Stimulated activated CD8-positive, alpha-beta memory T cell treated with anti-CD3 and anti-CD28 coated beads, Interleukin-12 subunit alpha, Interleukin-12 subunit beta, amount 100 ng/mL, for 1 hour (primary cell): ENCODE results near the gene ITGA11.

Experiments
- DNase-seq: peaks from one replicate; pipeline ENCODE4 v3.0.0-alpha.2; 2020; ENCODE audit warnings: low read depth

Gene ITGA11

DNA sequence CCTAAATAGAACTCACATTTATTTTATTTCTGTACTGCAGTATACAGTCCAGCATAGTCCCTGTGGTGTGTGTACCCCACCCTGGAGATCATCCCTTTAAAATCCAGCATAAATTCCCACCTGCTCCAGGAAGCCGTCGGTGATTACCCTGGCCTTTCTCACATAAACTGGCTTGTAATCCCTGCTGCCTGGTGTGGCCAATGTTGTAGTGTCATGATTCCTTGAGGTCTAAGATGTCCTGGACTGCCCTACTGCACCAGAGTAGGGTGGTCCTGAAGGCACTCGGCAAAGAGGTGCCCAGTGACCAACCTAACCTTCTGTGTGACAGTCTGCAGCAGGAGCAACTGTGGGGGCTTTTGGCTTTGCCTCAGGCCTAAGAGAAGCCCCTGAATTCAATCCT is 58.9 kb downstream of the ITGA11 start:
- DNase-seq: no peak

DNA sequence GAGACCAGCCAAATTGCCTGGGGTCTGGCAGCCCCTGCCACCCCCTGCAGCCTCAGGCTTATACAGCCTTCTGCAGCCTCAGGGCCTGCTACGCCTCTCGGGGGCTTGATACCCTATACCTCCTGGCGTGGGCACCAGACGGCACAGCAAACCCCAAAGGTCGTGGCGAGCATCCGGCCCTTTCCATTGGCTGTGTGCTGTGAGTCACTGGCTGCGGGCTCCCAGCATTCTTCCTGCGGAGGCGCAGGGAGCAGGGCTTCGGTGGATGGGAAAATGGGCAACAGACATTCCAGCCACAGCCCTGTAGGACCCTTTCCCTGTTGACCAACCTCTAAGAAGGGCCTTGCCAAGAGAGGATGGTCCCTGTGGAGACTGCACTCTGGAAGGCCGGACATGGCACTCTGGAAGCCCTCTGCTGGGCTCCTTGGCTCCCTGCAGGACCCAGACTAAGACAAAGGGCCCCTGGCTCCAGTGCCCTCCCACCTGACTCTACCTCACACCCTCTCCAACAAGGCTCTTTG is 59.6 kb downstream of the ITGA11 start:
- no peak for DNase-seq

- no peak for DNase-seq
These were observed 60.1 kb downstream of the ITGA11 start for GRCh38 chr15:68371851-68372250.

- no peak for DNase-seq
These were observed 60.8 kb downstream of the ITGA11 start for GRCh38 chr15:68371160-68371559.

GRCh38 chr15:68370768-68371151 is 61.2 kb downstream of the ITGA11 start:
- DNase-seq: no peak

DNA sequence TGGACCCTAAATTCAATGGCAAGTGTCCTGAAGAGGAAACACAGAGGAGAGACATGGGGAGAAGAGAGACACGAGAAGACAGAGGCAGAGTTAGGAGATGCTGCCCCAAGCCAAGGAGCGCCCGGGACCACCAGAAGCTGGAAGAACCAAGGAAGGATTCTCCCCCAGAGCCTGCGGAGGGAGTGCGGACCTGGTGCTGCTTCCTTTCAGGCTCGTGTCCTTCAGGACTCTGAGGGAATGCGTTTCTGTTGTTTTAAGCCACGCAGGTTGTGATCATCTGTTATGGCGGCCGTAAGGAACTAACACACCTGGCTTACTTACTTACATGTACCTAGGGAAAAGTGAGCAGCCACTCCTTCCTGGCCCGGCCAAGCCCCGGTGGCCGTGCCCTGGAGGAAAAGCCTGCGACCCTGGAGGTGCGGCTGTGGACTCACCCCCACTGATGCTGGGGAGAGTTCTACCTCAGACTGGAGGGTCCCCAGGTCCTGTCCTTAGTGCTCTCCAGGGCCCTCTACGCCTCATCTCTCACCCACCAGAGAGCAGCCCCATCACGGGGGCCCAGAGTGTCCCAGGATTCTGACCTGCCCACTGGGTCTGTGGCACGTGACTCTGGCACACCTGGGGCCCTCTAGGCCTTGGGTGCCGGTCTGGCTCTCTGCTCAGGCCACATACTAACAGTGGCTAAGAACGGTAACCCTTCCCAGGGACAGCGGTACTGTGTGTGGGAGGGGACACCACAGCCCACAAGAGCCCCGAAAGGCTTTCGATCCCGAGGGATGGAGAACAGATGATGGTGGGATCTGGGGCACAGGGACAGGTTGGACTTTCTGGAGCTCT is 61.8 kb downstream of the ITGA11 start:
- DNase-seq: no peak

DNA sequence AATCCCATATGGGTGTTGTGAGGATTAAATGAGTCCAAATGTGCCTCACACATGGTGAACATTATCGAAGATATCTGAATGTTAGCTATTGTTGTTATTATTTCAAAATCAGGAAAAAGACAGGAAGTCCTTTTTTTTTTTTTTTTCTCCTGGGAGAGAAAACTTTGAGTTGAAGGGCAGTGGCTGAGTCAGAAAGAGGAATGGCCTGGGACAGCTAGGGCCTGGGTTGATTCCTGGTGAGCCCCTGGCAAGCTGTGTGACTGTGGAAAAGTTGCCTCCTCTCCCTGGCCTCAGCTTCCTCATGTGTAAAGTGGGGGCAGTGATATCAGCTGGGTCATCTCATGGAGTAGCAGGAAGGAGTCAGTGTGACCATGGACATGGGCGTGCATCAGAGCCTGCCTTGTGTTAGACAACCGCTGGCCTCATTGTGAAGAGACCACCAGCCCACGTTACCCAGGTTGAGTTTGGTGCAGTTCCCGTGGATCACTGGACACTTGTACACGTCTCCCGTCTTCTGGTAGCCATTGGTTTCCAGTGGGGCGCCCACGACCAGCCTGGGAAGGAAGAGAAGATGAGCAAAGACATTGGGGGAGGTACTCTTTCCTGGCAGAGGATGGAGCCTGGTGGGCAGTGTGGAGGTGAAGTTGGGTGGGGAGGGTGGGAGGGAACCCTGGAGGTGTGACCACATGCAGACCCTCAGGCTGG is 63.1 kb downstream of the ITGA11 start:
- no peak for DNase-seq

GRCh38 chr15:68367992-68368391 is 64.0 kb downstream of the ITGA11 start:
- no peak for DNase-seq

DNA sequence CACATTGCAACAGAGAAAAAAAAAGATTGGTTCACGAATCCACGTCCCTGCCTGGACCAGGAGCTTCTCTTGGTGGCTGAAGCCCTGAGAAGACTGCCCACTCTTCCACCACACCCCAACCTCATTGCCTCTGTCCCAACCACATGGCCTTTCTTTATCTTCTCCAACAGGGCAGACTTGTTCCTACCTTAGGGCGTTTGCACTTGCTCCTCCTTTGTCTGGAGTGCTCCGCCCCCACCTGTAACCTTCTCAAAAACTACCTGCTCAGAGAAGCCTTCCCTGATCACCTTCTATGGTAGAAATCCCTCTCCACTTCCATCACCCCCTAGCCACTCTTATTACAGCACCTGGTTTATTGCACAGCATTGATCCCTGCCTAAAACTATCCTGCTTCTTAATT is 64.7 kb downstream of the ITGA11 start:
- no peak for DNase-seq

- no peak for DNase-seq
These were observed 65.6 kb downstream of the ITGA11 start for GRCh38 chr15:68366314-68366713.

- no peak for DNase-seq
These were observed 66.2 kb downstream of the ITGA11 start for GRCh38 chr15:68365770-68366169.

- no peak for DNase-seq
These were observed 66.7 kb downstream of the ITGA11 start for GRCh38 chr15:68365140-68365745.

- DNase-seq: no peak
These were observed 67.3 kb downstream of the ITGA11 start for GRCh38 chr15:68364660-68365035.

DNA sequence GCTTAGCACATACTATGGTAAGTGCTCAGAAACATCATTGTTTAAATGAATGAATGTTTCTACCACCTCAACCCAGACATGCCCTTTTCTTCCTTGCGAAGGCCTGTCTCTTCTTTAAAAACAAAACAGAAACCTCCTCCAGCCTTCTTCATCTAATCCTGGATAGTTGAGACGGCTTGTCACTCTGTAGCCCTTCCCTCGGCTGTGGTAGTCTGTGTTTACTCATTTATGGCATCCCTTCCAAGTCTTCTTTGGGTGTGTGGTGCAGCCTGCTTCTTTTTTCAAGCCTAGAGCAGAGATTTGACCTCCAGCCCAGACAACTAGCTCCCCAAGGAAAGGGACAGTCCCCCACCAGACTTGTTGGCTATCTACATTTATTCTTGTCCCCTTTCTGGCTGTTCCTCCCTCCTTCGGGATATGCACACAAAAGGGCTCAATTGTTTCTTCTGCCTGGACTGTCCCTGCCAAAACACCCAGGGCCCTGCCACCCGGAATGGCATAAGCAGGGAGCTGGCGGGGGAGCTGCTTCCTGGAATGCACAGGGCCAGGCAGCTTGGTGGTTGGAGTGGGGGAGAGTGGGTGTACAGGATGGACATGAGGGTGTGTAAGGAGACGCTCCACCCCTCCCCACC is 67.8 kb downstream of the ITGA11 start:
- no peak for DNase-seq

DNA sequence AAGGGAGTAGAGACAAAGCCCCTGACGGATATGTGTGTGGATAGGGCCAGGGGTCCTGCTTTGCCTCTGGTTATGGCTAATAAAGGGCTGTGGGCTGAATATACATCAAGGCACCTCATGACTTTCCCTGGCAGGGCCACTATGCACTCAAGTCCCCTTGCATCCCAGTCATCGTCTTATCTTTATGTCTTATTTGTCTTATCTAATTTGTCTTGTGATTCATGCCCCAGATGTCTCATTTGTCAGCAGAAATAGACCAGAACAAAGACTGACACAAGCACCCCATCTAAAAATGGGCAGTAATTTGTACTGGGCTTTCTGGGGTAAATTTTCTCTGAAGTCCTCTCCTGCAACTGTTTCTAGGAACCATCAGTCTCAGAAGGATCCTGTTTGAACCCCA is 68.6 kb downstream of the ITGA11 start:
- no peak for DNase-seq

GRCh38 chr15:68362537-68363126 is 69.3 kb downstream of the ITGA11 start:
- no peak for DNase-seq

DNA sequence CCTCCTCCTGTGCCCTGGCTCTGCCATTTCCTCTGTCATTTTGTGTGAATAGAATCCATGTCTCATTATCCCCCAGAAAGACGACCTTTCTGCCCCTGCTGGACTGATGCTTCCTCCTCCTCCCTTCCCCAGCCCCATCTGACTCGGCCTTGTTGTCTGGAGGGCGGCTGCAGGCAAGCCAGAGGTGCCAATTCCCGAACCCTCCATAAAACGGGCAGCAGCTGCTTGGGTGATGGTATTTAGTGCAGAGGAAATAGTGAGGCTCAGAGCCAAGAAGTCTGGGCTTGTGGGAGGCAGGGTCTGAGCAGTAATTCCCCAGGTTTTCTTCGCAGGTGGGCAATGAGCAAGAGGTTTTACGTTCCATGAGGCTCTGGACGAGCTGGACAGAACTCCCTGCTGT is 71.2 kb downstream of the ITGA11 start:
- DNase-seq: no peak

DNA sequence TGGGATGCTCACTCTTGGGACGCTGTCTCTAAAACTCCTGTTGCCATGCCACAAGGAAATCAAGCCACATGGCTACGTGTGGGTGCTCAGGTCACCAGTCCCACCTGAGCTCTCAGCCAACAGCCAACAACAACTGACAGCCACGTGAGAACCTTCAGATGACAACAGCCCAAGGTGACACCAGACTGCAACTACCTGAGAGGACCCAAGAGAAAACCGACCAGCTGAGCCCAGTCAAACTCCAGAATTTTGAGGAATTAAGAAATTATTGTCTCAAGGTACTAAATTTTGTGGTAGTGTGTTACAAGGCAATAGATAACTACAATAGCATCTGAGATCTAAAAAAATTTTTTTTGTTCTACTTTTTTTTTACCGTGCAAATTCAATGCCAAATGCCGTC is 75.2 kb downstream of the ITGA11 start:
- no peak for DNase-seq

DNA sequence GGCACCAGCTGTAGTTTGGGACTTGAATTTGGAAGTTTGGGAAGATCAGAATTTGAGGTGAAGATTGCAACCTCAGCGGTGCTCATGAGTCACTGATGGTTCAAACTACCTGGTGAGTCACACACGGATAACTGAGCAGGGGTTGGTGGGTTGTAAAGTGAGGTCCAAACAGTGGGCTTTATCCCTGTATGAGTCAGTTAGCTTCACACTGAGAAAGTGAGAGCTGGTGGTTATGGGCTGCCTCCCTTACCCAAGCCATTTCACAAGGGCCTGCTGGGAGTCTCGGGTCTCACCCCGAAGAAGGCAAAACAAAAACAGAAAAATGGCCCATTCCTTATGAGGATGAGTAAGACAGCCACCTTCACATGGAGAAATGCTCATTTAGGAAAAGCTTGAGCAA is 77.0 kb downstream of the ITGA11 start:
- no peak for DNase-seq

DNA sequence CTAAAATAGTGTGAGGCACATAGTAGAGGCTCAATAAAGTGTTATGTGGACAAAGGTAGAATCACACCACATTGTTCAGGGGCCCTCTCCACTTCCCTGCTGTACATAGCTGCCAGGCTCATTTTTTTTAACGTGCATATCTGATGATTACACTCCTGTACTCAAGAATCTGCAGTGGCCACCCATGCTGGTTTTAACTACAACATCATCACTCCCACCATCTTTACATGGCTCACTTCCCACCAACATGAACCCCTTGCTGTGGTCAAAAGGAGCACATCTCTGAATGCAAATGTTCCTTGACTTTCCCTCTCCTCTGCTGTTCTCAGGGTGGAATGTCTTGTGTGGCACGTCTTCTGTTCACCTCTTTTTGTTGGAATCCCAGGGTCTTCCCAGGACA is 77.7 kb downstream of the ITGA11 start:
- DNase-seq: no peak

DNA sequence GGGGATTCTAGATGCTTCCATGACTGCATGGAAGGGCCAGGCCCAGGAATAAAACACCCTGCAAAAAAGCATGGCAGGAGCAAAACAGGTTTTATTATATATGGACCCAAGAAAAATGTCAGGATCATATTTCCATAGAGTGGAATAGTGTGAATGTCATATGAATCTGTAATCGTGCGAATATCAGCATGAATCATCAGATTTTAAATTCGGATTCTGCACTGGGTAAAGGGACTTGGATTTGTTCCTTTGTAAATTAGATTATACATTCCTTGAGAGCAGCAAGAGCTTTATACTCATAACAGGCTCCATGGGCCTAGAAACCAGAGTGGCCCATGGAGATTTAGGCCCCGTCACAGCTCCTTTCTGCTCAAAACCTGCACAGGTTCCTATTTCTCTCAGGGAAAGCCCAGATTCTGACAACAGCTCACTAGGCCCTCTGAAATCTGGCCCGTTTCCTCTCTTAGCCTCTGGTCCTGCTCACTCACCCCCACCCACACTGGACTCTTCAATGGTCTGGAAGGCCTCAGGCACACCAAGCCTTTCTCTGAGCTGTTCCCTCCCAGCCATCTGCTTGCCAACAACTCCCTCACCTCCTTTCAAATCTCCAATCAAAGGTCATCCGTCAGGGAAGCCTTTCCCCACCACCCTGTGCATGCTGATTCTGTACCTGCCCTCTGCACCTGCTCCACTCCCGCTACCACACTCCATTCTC is 78.4 kb downstream of the ITGA11 start:
- no peak for DNase-seq
